ENCODE results near the gene OXCT1.

The OXCT1 gene

GRCh38 chr5:41869724-41870626 lies at the start of gene OXCT1:
TSS of gene OXCT1 (minus strand) at chr5:41870425. CDS start at chr5:41870358, 67 bp downstream.
- DNase-seq, result peak; percentile 91

GRCh38 chr5:41918105-41918504 lies 47.9 kb upstream of the OXCT1 start:
- no peak for DNase-seq

GRCh38 chr5:41908374-41909079 lies 38.3 kb upstream of the OXCT1 start:
- DNase-seq, result no peak

GRCh38 chr5:41906151-41906550 lies 35.9 kb upstream of the OXCT1 start:
- no peak for DNase-seq

GRCh38 chr5:41903892-41904799 lies 33.9 kb upstream of the OXCT1 start, which contains the start of gene RIMOC1:
TSS of gene RIMOC1 (plus strand) at chr5:41904344. CDS start at chr5:41904368, 24 bp downstream.
- peak; percentile 99 for DNase-seq

GRCh38 chr5:41903382-41903891 lies 33.2 kb upstream of the OXCT1 start:
- no peak for DNase-seq

- no peak for DNase-seq
Observed at GRCh38 chr5:41896230-41896629, 26.0 kb upstream of the OXCT1 start.

GRCh38 chr5:41893074-41893851 lies 23.0 kb upstream of the OXCT1 start:
- DNase-seq, result no peak

- DNase-seq, result peak; percentile 23
Observed at GRCh38 chr5:41892031-41892430, 21.8 kb upstream of the OXCT1 start.

- DNase-seq, result no peak
Observed at GRCh38 chr5:41891066-41891707, 21.0 kb upstream of the OXCT1 start.

- DNase-seq, result no peak
Observed at GRCh38 chr5:41885286-41885685, 15.1 kb upstream of the OXCT1 start.

- peak; percentile 5 for DNase-seq
Observed at GRCh38 chr5:41883936-41884335, 13.7 kb upstream of the OXCT1 start.

GRCh38 chr5:41883243-41883642 lies 13.0 kb upstream of the OXCT1 start:
- no peak for DNase-seq

- no peak for DNase-seq
Observed at GRCh38 chr5:41882765-41883164, 12.5 kb upstream of the OXCT1 start.

- DNase-seq, result peak; percentile 21
Observed at GRCh38 chr5:41878643-41879478, 8.6 kb upstream of the OXCT1 start.

GRCh38 chr5:41878173-41878572 lies 7.9 kb upstream of the OXCT1 start:
- DNase-seq, result no peak

GRCh38 chr5:41877408-41877807 lies 7.2 kb upstream of the OXCT1 start:
- DNase-seq, result no peak

GRCh38 chr5:41876678-41877077 lies 6.5 kb upstream of the OXCT1 start:
- DNase-seq, result peak; percentile 74

- DNase-seq, result no peak
Observed at GRCh38 chr5:41875121-41875520, 4.9 kb upstream of the OXCT1 start.

- no peak for DNase-seq
Observed at GRCh38 chr5:41874512-41875060, 4.4 kb upstream of the OXCT1 start.
